AG08396 (cell line): ENCODE results near the gene AIFM2.
"Not testable (repeated sequence)": the region's sequence is repeated elsewhere in the genome, so short reads cannot be mapped to it uniquely, and the experiment has no call there.

Experiments
- DNase-seq: peaks from one replicate; pipeline ENCODE4 v3.0.0; 2012; ENCODE audit warnings: low spot score, mixed read lengths

Gene AIFM2

GRCh38 chr10:70121281-70121949, 11.2 kb downstream of the AIFM2 start:
- DNase-seq, result no peak

GRCh38 chr10:70120417-70120816, 12.2 kb downstream of the AIFM2 start:
- no peak for DNase-seq

- DNase-seq, result no peak
These were observed 13.0 kb downstream of the AIFM2 start for GRCh38 chr10:70119623-70120022.

- no peak for DNase-seq
These were observed 13.4 kb downstream of the AIFM2 start for GRCh38 chr10:70119197-70119596.

GRCh38 chr10:70118196-70118595, 14.4 kb downstream of the AIFM2 start:
- DNase-seq, result no peak

- DNase-seq, result no peak
These were observed 15.0 kb downstream of the AIFM2 start for GRCh38 chr10:70117646-70118045.

- peak; percentile 64 for DNase-seq
These were observed 16.5 kb downstream of the AIFM2 start for GRCh38 chr10:70115948-70116682.

- no peak for DNase-seq
These were observed 17.7 kb downstream of the AIFM2 start for GRCh38 chr10:70114902-70115301.

GRCh38 chr10:70112071-70112470, 20.6 kb downstream of the AIFM2 start:
- no peak for DNase-seq

GRCh38 chr10:70111496-70111895, 21.1 kb downstream of the AIFM2 start:
- no peak for DNase-seq

- no peak for DNase-seq
These were observed 23.4 kb downstream of the AIFM2 start for GRCh38 chr10:70109064-70109729.

GRCh38 chr10:70106958-70107791, 25.4 kb downstream of the AIFM2 start:
- no peak for DNase-seq

- no peak for DNase-seq
These were observed 31.0 kb downstream of the AIFM2 start for GRCh38 chr10:70101668-70102067.

GRCh38 chr10:70101068-70101562, 31.5 kb downstream of the AIFM2 start:
- not testable (repeated sequence) for DNase-seq

GRCh38 chr10:70098271-70098670, 34.4 kb downstream of the AIFM2 start:
- DNase-seq, result no peak

GRCh38 chr10:70097459-70097858, 35.2 kb downstream of the AIFM2 start:
- no peak for DNase-seq

- DNase-seq, result no peak
These were observed 35.8 kb downstream of the AIFM2 start for GRCh38 chr10:70096705-70097420.

- DNase-seq, result no peak
These were observed 36.5 kb downstream of the AIFM2 start for GRCh38 chr10:70096016-70096704.

- DNase-seq, result no peak
These were observed 38.4 kb downstream of the AIFM2 start for GRCh38 chr10:70094250-70094649.

- DNase-seq, result no peak
These were observed 39.2 kb downstream of the AIFM2 start for GRCh38 chr10:70093335-70093944.
